ENCODE measurements around the gene EXD3. TPM values are rescaled to one million over a fixed set of nuclear protein-coding genes. Genes with fewer than 3 reads are reported as not detected.

EXD3 gene
- total and polyA plus RNA-seq, 5 donors, result 7.9 to 14.6 (median 12.6) TPM

GRCh38 chr9:137320555-137321384 lies 102.2 kb downstream of the EXD3 start:
- 55% methylated on average over 24 of the region's 24 CpGs for WGBS
- Histone ChIP-seq H3K9me3 (ENCODE audit: control insufficient read depth, low read length) (no peaks in the 10 kb centered on the region), H3K4me1 (ENCODE audit: control insufficient read depth, insufficient read depth, low read length) (no peaks in the 10 kb centered on the region), H3K27me3 (ENCODE audit: control insufficient read depth, insufficient read depth) (no peaks in the 10 kb centered on the region), H3K27ac (ENCODE audit: low read length) (no peak overlapping the region), H3K4me3 (ENCODE audit: low read length) (no peak overlapping the region)
- intact Hi-C loops (cut with DNase I), result loop anchor here in 1 of 4 donors (10.0 kb wide), 1 partner anchor 54 kb away; no protein-coding TSS in a partner anchor
- peak in 1 of 2 donors; percentile 7 for ATAC-seq
- DNase-seq, result peak in 2 of 3 donors; percentile 62 to 70

- WGBS, result 90% methylated on average over 22 of the region's 22 CpGs
- intact Hi-C loops (cut with DNase I), result loop anchor here in 1 of 4 donors (10.0 kb wide), 1 partner anchor 55 kb away; no protein-coding TSS in a partner anchor
- DNase-seq (peak in 2 of 3 donors; percentile 50 to 62), ATAC-seq (no peak)
- no peak overlapping the region for H3K27ac ChIP-seq (ENCODE audit: low read length)
- H3K27me3 ChIP-seq (ENCODE audit: control insufficient read depth, insufficient read depth), result no peaks in the 10 kb centered on the region
- H3K9me3 ChIP-seq (ENCODE audit: control insufficient read depth, low read length), result no peaks in the 10 kb centered on the region
- no peak overlapping the region for H3K4me3 ChIP-seq (ENCODE audit: low read length)
- no peaks in the 10 kb centered on the region for H3K4me1 ChIP-seq (ENCODE audit: control insufficient read depth, insufficient read depth, low read length)
These were observed 103.0 kb downstream of the EXD3 start for GRCh38 chr9:137319739-137320551.

GRCh38 chr9:137319011-137319738 lies 103.8 kb downstream of the EXD3 start:
- intact Hi-C loops (cut with DNase I), result no loop called here
- H3K9me3 ChIP-seq (ENCODE audit: control insufficient read depth, low read length), result no peaks in the 10 kb centered on the region
- H3K27me3 ChIP-seq (ENCODE audit: control insufficient read depth, insufficient read depth), result no peaks in the 10 kb centered on the region
- H3K27ac ChIP-seq (ENCODE audit: low read length), result no peak overlapping the region
- no peaks in the 10 kb centered on the region for H3K4me1 ChIP-seq (ENCODE audit: control insufficient read depth, insufficient read depth, low read length)
- ATAC-seq, result peak; percentile 69 to 75
- 56% methylated on average over 26 of the region's 26 CpGs for WGBS
- DNase-seq, result peak; percentile 80 to 93 (median 90)
- H3K4me3 ChIP-seq (ENCODE audit: low read length), result no peak overlapping the region

GRCh38 chr9:137318602-137319001 lies 104.4 kb downstream of the EXD3 start:
- Histone ChIP-seq H3K9me3 (ENCODE audit: control insufficient read depth, low read length) (no peaks in the 10 kb centered on the region), H3K4me3 (ENCODE audit: low read length) (no peak overlapping the region), H3K27me3 (ENCODE audit: control insufficient read depth, insufficient read depth) (no peaks in the 10 kb centered on the region), H3K4me1 (ENCODE audit: control insufficient read depth, insufficient read depth, low read length) (no peaks in the 10 kb centered on the region), H3K27ac (ENCODE audit: low read length) (peak overlapping the region; percentile 49)
- intact Hi-C loops (cut with DNase I), result no loop called here
- ATAC-seq (peak in 1 of 2 donors; percentile 1), DNase-seq (peak in 2 of 3 donors; percentile 48 to 63)
- WGBS, result 62% methylated on average over 18 of the region's 18 CpGs

- DNase-seq (peak in 2 of 3 donors; percentile 53 to 65), ATAC-seq (no peak)
- H3K9me3 ChIP-seq (ENCODE audit: control insufficient read depth, low read length), result no peaks in the 10 kb centered on the region
- 69% methylated on average over 24 of the region's 24 CpGs for WGBS
- H3K4me1 ChIP-seq (ENCODE audit: control insufficient read depth, insufficient read depth, low read length), result no peaks in the 10 kb centered on the region
- no peak overlapping the region for H3K27ac ChIP-seq (ENCODE audit: low read length)
- intact Hi-C loops (cut with DNase I), result no loop called here
- H3K4me3 ChIP-seq (ENCODE audit: low read length), result no peak overlapping the region
- no peaks in the 10 kb centered on the region for H3K27me3 ChIP-seq (ENCODE audit: control insufficient read depth, insufficient read depth)
These were observed 105.0 kb downstream of the EXD3 start for GRCh38 chr9:137317718-137318511.

- Histone ChIP-seq H3K4me1 (ENCODE audit: control insufficient read depth, insufficient read depth, low read length) (no peaks in the 10 kb centered on the region), H3K9me3 (ENCODE audit: control insufficient read depth, low read length) (no peaks in the 10 kb centered on the region), H3K27me3 (ENCODE audit: control insufficient read depth, insufficient read depth) (no peaks in the 10 kb centered on the region), H3K4me3 (ENCODE audit: low read length) (no peak overlapping the region), H3K27ac (ENCODE audit: low read length) (no peak overlapping the region)
- WGBS, result 92% methylated on average over 19 of the region's 19 CpGs
- ATAC-seq (no peak), DNase-seq (peak in 2 of 3 donors; percentile 50 to 68)
- intact Hi-C loops (cut with DNase I), result no loop called here
These were observed 105.8 kb downstream of the EXD3 start for GRCh38 chr9:137317021-137317717.

GRCh38 chr9:137316012-137316981 lies 106.7 kb downstream of the EXD3 start:
- ATAC-seq (peak in 1 of 2 donors; percentile 51), DNase-seq (peak; percentile 74 to 88 (median 83))
- intact Hi-C loops (cut with DNase I), result no loop called here
- no peak overlapping the region for H3K27ac ChIP-seq (ENCODE audit: low read length)
- no peak overlapping the region for H3K4me3 ChIP-seq (ENCODE audit: low read length)
- H3K9me3 ChIP-seq (ENCODE audit: control insufficient read depth, low read length), result no peaks in the 10 kb centered on the region
- 7% methylated on average over 82 of the region's 83 CpGs for WGBS
- H3K4me1 ChIP-seq (ENCODE audit: control insufficient read depth, insufficient read depth, low read length), result no peaks in the 10 kb centered on the region
- no peaks in the 10 kb centered on the region for H3K27me3 ChIP-seq (ENCODE audit: control insufficient read depth, insufficient read depth)

GRCh38 chr9:137315581-137316011 lies 107.4 kb downstream of the EXD3 start:
- Histone ChIP-seq H3K4me1 (ENCODE audit: control insufficient read depth, insufficient read depth, low read length) (no peaks in the 10 kb centered on the region), H3K27ac (ENCODE audit: low read length) (no peak overlapping the region), H3K9me3 (ENCODE audit: control insufficient read depth, low read length) (no peaks in the 10 kb centered on the region), H3K27me3 (ENCODE audit: control insufficient read depth, insufficient read depth) (no peaks in the 10 kb centered on the region), H3K4me3 (ENCODE audit: low read length) (no peak overlapping the region)
- DNase-seq (peak in 1 of 3 donors; percentile 47), ATAC-seq (no peak)
- 26% methylated on average over 18 of the region's 18 CpGs for WGBS
- intact Hi-C loops (cut with DNase I), result no loop called here

Data from right cardiac atrium (tissue), 5 donors.